ENCODE measurements around the gene DCLRE1B. TPM values are rescaled to one million over a fixed set of nuclear protein-coding genes. Genes with fewer than 3 reads are reported as not detected.

Gene DCLRE1B
- total RNA-seq, 3 donors from 2014 or later (not counting 1 experiment from before 2014, with no cell fraction given): 5.5 to 6.8 (median 5.9) TPM

GRCh38 chr1:113903501-113904292 lies 1.4 kb upstream of the DCLRE1B start:
- Mint-ChIP-seq H3K36me3 (peaks cover 17% of the 10 kb centered on the region), H3K4me3 (peak overlapping the region; percentile 98), H3K9me3 (no peaks in the 10 kb centered on the region), H3K27me3 (ENCODE audit: low read depth in 2 of 2) (no peaks in the 10 kb centered on the region), H3K27ac (peak overlapping the region; percentile 99), H3K4me1 (peaks cover 61 to 72% of the 10 kb centered on the region in 2 donors)
- peak overlapping the region; percentile 93 for H3K27ac ChIP-seq (ENCODE audit: low read length)
- ATAC-seq (no peak), DNase-seq (peak; percentile 19 to 28)
- H3K4me3 ChIP-seq (ENCODE audit: low read length): peak overlapping the region; percentile 70
- 9% methylated on average over 7 of the region's 7 CpGs for WGBS (ENCODE audit: insufficient coverage)
- intact Hi-C loops (cut with micrococcal nuclease): loop anchor here (1.0 to 2.0 kb wide), 4 partner anchors 32 to 145 kb away; partner anchors contain the start of genes PHTF1, PTPN22 and RSBN1
- no peaks in the 10 kb centered on the region for H3K27me3 ChIP-seq (ENCODE audit: control insufficient read depth, insufficient read depth, low read length)
- peaks cover 33% of the 10 kb centered on the region for H3K36me3 ChIP-seq (ENCODE audit: control insufficient read depth, insufficient read depth, low read length)
- TF ChIP-seq CTCF (IDR thresholded peaks at IDR 0.05): no peak
- H3K9me3 ChIP-seq (ENCODE audit: control insufficient read depth, insufficient read depth, low read length): no peaks in the 10 kb centered on the region
- peaks cover 32% of the 10 kb centered on the region for H3K4me1 ChIP-seq (ENCODE audit: control insufficient read depth, insufficient read depth, low read length)

- WGBS (ENCODE audit: insufficient coverage): under 1% methylated on average over 11 of the region's 11 CpGs
- Histone ChIP-seq H3K36me3 (ENCODE audit: control insufficient read depth, insufficient read depth, low read length) (peaks cover 33% of the 10 kb centered on the region), H3K4me1 (ENCODE audit: control insufficient read depth, insufficient read depth, low read length) (peaks cover 32% of the 10 kb centered on the region), H3K9me3 (ENCODE audit: control insufficient read depth, insufficient read depth, low read length) (no peaks in the 10 kb centered on the region), H3K27ac (ENCODE audit: low read length) (peak overlapping the region; percentile 93), H3K27me3 (ENCODE audit: control insufficient read depth, insufficient read depth, low read length) (no peaks in the 10 kb centered on the region), H3K4me3 (ENCODE audit: low read length) (peak overlapping the region; percentile 70)
- no peak for DNase-seq
- TF ChIP-seq CTCF (IDR thresholded peaks at IDR 0.05): no peak
- H3K36me3 Mint-ChIP-seq: peaks cover 11% of the 10 kb centered on the region
- peak overlapping the region; percentile 98 for H3K4me3 Mint-ChIP-seq
- H3K27me3 Mint-ChIP-seq (ENCODE audit: low read depth in 2 of 2): no peaks in the 10 kb centered on the region
- H3K4me1 Mint-ChIP-seq: peaks cover 56 to 69% of the 10 kb centered on the region in 2 donors
- no peaks in the 10 kb centered on the region for H3K9me3 Mint-ChIP-seq
- intact Hi-C loops (cut with micrococcal nuclease): loop anchor here (1.0 to 2.0 kb wide), 4 partner anchors 33 to 145 kb away; partner anchors contain the start of genes PHTF1, PTPN22 and RSBN1
- peak; percentile 8 to 20 (median 16) for ATAC-seq
- H3K27ac Mint-ChIP-seq: peak overlapping the region; percentile 99
Observed at GRCh38 chr1:113904293-113904673, 843 bp upstream of the DCLRE1B start.

GRCh38 chr1:113905435-113905861 lies 322 bp downstream of the DCLRE1B start:
- Histone ChIP-seq H3K27ac (ENCODE audit: low read length) (peak overlapping the region; percentile 93), H3K9me3 (ENCODE audit: control insufficient read depth, insufficient read depth, low read length) (no peaks in the 10 kb centered on the region), H3K36me3 (ENCODE audit: control insufficient read depth, insufficient read depth, low read length) (peaks cover 27% of the 10 kb centered on the region), H3K27me3 (ENCODE audit: control insufficient read depth, insufficient read depth, low read length) (no peaks in the 10 kb centered on the region), H3K4me3 (ENCODE audit: low read length) (peak overlapping the region; percentile 70), H3K4me1 (ENCODE audit: control insufficient read depth, insufficient read depth, low read length) (peaks cover 32% of the 10 kb centered on the region)
- WGBS (ENCODE audit: insufficient coverage): 0% methylated on average over 17 of the region's 17 CpGs
- no peak for ATAC-seq
- no peaks in the 10 kb centered on the region for H3K9me3 Mint-ChIP-seq
- peak overlapping the region; percentile 99 for H3K27ac Mint-ChIP-seq
- H3K4me3 Mint-ChIP-seq: peak overlapping the region; percentile 98
- DNase-seq: no peak
- peak; percentile 4 for TF ChIP-seq CTCF (IDR thresholded peaks at IDR 0.05)
- peaks cover 49 to 66% of the 10 kb centered on the region in 2 donors for H3K4me1 Mint-ChIP-seq
- intact Hi-C loops (cut with micrococcal nuclease): loop anchor here (1.0 to 2.0 kb wide), 4 partner anchors 24 to 147 kb away; partner anchors contain the start of genes HIPK1 and PHTF1
- H3K27me3 Mint-ChIP-seq (ENCODE audit: low read depth in 2 of 2): no peaks in the 10 kb centered on the region
- H3K36me3 Mint-ChIP-seq: peaks cover 9% of the 10 kb centered on the region
